ENCODE measurements around the gene MPST. TPM values are rescaled to one million over a fixed set of nuclear protein-coding genes. Genes with fewer than 3 reads are reported as not detected.

MPST gene
- polyA plus RNA-seq, 1 experiment = 45.5 TPM

- CTCF ChIA-PET = interaction anchor here (0.6 kb wide), 1 partner anchor 97 kb away, joined by 3 read pairs; no protein-coding TSS in a partner anchor
These were observed 42.8 kb downstream of the MPST start for GRCh38 chr22:37062376-37062675.

GRCh38 chr22:37062702-37063381 lies 43.3 kb downstream of the MPST start:
- ChIA-PET POLR2A (no interaction called here), CTCF (no interaction called here)
- no peak for DNase-seq (ENCODE audit: low read depth)

More at GRCh38 chr22:37062376-37062675, 42.8 kb downstream of the MPST start:
- POLR2A ChIA-PET = no interaction called here
- no peak for DNase-seq (ENCODE audit: low read depth)
- Histone ChIP-seq H3K4me3 (ENCODE audit: low read depth, low read length) (no peak overlapping the region), H3K27me3 (ENCODE audit: control insufficient read depth, insufficient read depth, low read length) (no peaks in the 10 kb centered on the region), H3K36me3 (ENCODE audit: control insufficient read depth, insufficient read depth, low read length) (peaks cover 2% of the 10 kb centered on the region; the same call in 1 of the 2 replicates)
- no peak for TF ChIP-seq CTCF (IDR thresholded peaks at IDR 0.05; ENCODE audit: insufficient read depth, low read depth, low read length)

GRCh38 chr22:37063431-37064420 lies 44.2 kb downstream of the MPST start:
- CTCF ChIA-PET = interaction anchor here (1.1 kb wide), 1 partner anchor 134 kb away, joined by 3 read pairs; no protein-coding TSS in a partner anchor
- no peak for DNase-seq (ENCODE audit: low read depth)
- no peak for TF ChIP-seq CTCF (IDR thresholded peaks at IDR 0.05; ENCODE audit: insufficient read depth, low read depth, low read length)
- Histone ChIP-seq H3K27me3 (ENCODE audit: control insufficient read depth, insufficient read depth, low read length) (peaks cover 8% of the 10 kb centered on the region), H3K4me3 (ENCODE audit: low read depth, low read length) (no peak overlapping the region), H3K36me3 (ENCODE audit: control insufficient read depth, insufficient read depth, low read length) (no peaks in the 10 kb centered on the region; the same call in 1 of the 2 replicates)
- POLR2A ChIA-PET = no interaction called here

More at GRCh38 chr22:37062702-37063381, 43.3 kb downstream of the MPST start:
- Histone ChIP-seq H3K36me3 (ENCODE audit: control insufficient read depth, insufficient read depth, low read length) (peaks cover under 1% of the 10 kb centered on the region; the same call in 1 of the 2 replicates), H3K27me3 (ENCODE audit: control insufficient read depth, insufficient read depth, low read length) (peaks cover under 1% of the 10 kb centered on the region), H3K4me3 (ENCODE audit: low read depth, low read length) (no peak overlapping the region)
- no peak for TF ChIP-seq CTCF (IDR thresholded peaks at IDR 0.05; ENCODE audit: insufficient read depth, low read depth, low read length)

- H3K27me3 ChIP-seq (ENCODE audit: control insufficient read depth, insufficient read depth, low read length) = peaks cover 13% of the 10 kb centered on the region
- ChIA-PET POLR2A (no interaction called here), CTCF (interaction anchor here (1.1 kb wide), 1 partner anchor 133 kb away, joined by 3 read pairs; no protein-coding TSS in a partner anchor)
- H3K36me3 ChIP-seq (ENCODE audit: control insufficient read depth, insufficient read depth, low read length) = no peaks in the 10 kb centered on the region; the same call in 1 of the 2 replicates
- no peak overlapping the region for H3K4me3 ChIP-seq (ENCODE audit: low read depth, low read length)
- no peak for DNase-seq (ENCODE audit: low read depth)
- no peak for TF ChIP-seq CTCF (IDR thresholded peaks at IDR 0.05; ENCODE audit: insufficient read depth, low read depth, low read length)
These were observed 45.0 kb downstream of the MPST start for GRCh38 chr22:37064553-37064952.

GRCh38 chr22:37065180-37065579 lies 45.6 kb downstream of the MPST start:
- Histone ChIP-seq H3K27me3 (ENCODE audit: control insufficient read depth, insufficient read depth, low read length) (peaks cover 18% of the 10 kb centered on the region), H3K4me3 (ENCODE audit: low read depth, low read length) (no peak overlapping the region), H3K36me3 (ENCODE audit: control insufficient read depth, insufficient read depth, low read length) (no peaks in the 10 kb centered on the region; the same call in 1 of the 2 replicates)
- ChIA-PET POLR2A (no interaction called here), CTCF (no interaction called here)
- DNase-seq (ENCODE audit: low read depth) = no peak
- TF ChIP-seq CTCF (IDR thresholded peaks at IDR 0.05; ENCODE audit: insufficient read depth, low read depth, low read length) = no peak
